Measurements from ENCODE around the gene RAD51B.
A peak's percentile ranks its signal among the peaks of the same experiment; 100 is the strongest.

RAD51B gene

DNA sequence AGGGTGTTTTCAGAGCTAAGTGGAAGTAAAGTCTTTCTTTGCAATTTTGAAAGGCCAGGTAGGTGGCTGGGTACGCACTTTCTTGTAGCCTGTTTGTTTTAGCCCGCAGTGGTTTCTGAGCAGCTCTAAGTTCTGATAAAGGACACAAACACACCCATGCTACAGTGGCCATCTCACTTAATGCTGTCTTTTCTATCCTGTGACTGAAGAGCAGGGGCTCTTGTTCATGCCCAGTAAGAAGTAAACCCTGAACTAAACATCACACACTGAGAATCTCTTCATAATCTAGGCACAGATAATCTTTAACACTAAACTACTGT lies 427.2 kb downstream of the RAD51B start:
- TF ChIP-seq, protein P1, sequence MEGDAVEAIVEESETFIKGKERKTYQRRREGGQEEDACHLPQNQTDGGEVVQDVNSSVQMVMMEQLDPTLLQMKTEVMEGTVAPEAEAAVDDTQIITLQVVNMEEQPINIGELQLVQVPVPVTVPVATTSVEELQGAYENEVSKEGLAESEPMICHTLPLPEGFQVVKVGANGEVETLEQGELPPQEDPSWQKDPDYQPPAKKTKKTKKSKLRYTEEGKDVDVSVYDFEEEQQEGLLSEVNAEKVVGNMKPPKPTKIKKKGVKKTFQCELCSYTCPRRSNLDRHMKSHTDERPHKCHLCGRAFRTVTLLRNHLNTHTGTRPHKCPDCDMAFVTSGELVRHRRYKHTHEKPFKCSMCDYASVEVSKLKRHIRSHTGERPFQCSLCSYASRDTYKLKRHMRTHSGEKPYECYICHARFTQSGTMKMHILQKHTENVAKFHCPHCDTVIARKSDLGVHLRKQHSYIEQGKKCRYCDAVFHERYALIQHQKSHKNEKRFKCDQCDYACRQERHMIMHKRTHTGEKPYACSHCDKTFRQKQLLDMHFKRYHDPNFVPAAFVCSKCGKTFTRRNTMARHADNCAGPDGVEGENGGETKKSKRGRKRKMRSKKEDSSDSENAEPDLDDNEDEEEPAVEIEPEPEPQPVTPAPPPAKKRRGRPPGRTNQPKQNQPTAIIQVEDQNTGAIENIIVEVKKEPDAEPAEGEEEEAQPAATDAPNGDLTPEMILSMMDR (IDR thresholded peaks at IDR 0.05; ENCODE audit: low read depth, low read length): no peak
- H3K4me3 ChIP-seq (ENCODE audit: low read depth, low read length): no peak overlapping the region

DNA sequence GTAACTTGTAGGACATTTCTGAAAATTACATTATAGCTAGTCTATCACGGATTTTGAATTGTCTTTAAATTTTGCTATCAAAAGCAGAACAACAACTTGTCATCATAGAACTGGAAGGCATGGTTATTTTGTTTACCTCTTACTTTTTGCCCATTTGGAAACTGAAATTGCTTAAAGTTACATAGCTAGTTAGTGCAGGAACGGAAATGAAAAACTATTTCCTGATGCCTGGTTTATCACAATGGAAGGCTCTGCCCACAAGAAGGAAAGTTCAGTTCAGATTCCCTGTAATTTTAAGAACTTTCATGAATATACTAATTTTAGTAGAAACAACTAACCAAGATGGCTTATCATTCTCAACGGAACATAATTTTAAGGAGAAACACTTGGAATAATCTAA lies 427.7 kb downstream of the RAD51B start:
- TF ChIP-seq, protein P1 (IDR thresholded peaks at IDR 0.05; ENCODE audit: low read depth, low read length): no peak
- no peak overlapping the region for H3K4me3 ChIP-seq (ENCODE audit: low read depth, low read length)

DNA sequence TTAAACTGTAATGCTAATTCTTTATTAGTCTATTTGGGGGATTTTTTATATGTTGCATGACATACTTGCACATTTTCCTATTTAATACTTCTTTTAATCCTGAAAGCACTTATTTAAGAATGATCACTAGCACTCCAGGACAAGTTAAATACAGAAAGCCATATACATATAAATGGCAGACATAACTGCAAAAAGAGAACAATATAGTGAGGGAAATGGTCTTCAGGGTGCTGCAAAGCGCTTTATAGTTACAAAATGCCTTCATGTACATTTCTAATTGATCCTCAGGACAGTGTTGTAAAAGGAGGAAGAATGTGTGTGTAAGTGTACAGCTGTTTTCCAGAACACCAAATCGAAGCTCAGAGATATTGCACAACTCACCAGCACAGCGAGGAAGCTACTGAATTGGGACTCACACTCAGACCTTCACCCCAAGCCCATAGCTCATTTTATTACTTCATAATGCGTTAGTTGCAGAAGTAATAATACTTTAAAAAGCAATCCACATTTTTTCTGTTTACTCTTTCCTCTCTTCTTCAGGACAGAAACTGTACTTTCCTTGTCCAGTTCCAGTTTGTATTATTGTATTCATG lies 428.2 kb downstream of the RAD51B start:
- no peak overlapping the region for H3K4me3 ChIP-seq (ENCODE audit: low read depth, low read length)
- TF ChIP-seq, protein P1 (IDR thresholded peaks at IDR 0.05; ENCODE audit: low read depth, low read length): no peak

DNA sequence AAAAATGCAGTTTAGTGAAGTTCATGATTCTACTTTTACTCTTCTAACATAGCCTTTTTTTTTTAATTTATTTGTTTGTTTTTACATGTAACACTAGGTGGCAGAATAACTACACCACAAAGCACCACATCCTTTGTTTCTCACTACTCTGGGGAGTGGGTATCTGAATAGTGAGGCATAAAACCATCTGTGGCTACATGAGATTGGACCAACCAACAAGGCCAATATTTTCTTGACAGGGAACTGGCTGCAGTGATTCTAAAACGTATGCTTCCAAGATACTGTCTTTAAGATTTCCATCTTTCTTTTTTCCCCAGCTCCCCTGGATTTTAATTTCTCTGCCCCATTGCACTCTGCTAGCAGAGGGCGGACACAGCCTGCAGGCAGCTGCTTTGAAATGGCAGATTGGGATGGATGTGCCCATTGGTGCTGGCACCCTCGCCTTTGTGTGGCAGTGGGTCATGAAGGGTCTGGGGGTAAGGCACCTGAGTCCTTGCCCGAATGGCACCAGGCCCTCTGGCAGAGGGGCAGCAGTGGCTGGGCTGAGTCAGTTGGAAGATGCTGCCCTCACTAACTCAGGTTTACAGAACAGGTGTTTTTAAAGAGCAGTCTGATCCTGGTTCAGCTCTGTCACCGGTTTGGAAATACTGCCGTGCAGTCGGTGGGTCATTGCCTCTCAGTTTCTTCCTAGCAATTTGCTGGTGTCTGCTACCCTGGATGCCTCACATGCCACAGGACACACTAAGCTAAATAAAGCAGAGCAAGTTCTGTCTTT lies 429.1 kb downstream of the RAD51B start:
- TF ChIP-seq, protein P1 (IDR thresholded peaks at IDR 0.05; ENCODE audit: low read depth, low read length): peak; percentile 25; the same call in 1 of the 2 replicates

DNA sequence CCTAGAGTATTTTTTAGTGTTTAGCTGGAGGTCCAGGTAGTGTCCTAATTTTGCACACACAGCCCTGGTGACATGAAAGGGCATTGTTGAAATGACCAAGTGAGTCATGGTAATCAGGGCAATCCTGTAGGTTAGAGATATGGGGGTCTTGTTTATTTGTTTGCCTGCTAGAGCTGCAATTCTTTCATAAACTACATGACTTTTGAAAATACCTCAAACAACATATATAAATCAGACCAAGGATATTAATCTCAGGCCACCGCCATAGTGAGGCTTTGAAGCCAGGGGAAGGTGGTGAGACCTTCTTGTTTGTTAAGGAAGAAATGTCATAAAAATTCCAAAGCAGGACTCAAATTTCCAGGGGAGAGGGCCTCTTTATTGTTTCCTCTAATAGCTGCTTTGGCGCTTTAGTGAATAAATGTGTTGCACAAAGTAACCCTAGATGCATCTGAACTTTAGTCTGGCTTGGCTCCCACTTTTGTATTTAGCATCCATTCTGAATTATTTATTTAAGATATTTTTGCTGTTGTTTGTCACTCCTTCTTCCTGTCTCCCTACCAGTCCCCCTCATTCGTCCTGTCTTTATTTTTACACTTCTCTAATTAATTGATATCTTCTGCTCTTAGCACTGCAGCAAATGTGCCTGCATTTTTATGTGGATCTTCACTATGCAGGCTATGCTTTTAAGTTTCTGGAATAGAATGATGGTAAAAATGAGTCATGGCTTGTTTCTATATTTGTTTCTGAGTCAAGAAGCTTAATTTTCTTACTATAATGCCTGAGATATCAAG lies 430.3 kb downstream of the RAD51B start:
- TF ChIP-seq, protein P1 (IDR thresholded peaks at IDR 0.05; ENCODE audit: low read depth, low read length): no peak

More for the DNA sequence above, 429.1 kb downstream of the RAD51B start:
- no peak overlapping the region for H3K4me3 ChIP-seq (ENCODE audit: low read depth, low read length)

DNA sequence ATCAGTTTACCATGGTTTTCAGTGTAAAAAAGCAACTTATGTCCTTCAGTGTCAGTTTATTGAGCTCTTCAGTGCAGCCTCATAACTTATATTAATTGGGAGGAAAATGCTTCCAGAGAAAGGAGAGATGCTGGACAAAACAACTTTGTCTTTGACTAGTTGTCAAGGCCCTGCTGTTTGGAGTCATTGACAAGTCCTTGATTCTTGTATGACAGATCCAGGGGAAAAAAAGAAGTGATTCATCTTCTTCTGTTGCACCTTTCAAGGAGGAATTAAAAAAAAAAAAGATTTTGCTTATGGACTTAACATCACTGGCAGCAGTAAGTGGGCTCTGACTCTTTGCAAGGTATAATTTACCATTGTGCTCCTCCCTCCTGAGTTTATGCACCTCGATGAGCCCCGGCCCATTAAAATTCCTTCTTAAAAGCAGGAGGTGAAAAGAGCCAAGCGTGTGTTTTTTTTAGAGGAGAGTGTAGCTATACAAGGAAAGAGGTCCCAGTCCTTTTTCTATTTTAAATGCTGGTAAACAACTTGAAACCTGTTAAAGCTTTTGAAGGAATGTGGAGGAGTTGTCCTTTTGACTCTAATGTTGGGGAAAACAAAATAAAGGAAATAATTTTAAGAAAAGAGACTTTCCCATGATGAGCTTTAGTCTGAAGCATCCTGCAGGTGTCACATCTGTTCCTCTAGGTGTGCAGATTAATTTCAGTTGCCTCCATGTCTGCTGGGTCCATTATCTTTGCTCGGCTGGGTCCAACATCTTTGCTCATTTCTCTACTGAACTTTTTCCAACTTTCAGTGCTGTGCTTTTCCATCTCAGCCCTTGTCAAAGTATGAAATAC lies 431.6 kb downstream of the RAD51B start:
- TF ChIP-seq, protein P1 (IDR thresholded peaks at IDR 0.05; ENCODE audit: low read depth, low read length): no peak
- H3K4me3 ChIP-seq (ENCODE audit: low read depth, low read length): no peak overlapping the region

More for the DNA sequence above, 430.3 kb downstream of the RAD51B start:
- no peak overlapping the region for H3K4me3 ChIP-seq (ENCODE audit: low read depth, low read length)
